ENCODE results near the gene TBL1X.
"Not testable (repeated sequence)": the region's sequence is repeated elsewhere in the genome, so short reads cannot be mapped to it uniquely, and the experiment has no call there.

Gene TBL1X

GRCh38 chrX:9747644-9748043, 282.8 kb downstream of the TBL1X start:
- DNase-seq (ENCODE audit: low read depth in 1 of 2, low spot score in 1 of 2), result no peak

- DNase-seq (ENCODE audit: low read depth in 1 of 2, low spot score in 1 of 2), result no peak
These were observed 284.4 kb downstream of the TBL1X start for GRCh38 chrX:9749146-9749692.

GRCh38 chrX:9757366-9757765, 292.5 kb downstream of the TBL1X start:
- no peak for DNase-seq (ENCODE audit: low read depth in 1 of 2, low spot score in 1 of 2)

- DNase-seq (ENCODE audit: low read depth in 1 of 2, low spot score in 1 of 2), result no peak
These were observed 293.3 kb downstream of the TBL1X start for GRCh38 chrX:9758021-9758638.

GRCh38 chrX:9759337-9759736, 294.5 kb downstream of the TBL1X start:
- no peak for DNase-seq (ENCODE audit: low read depth in 1 of 2, low spot score in 1 of 2)

GRCh38 chrX:9765072-9765736, 300.3 kb downstream of the TBL1X start:
- DNase-seq (ENCODE audit: low read depth in 1 of 2, low spot score in 1 of 2), result no peak

GRCh38 chrX:9765737-9766097, 300.9 kb downstream of the TBL1X start, which contains the start of gene GPR143:
TSS of gene GPR143 (minus strand) at chrX:9765847. CDS start at chrX:9765817, 30 bp downstream.
- no peak for DNase-seq (ENCODE audit: low read depth in 1 of 2, low spot score in 1 of 2)

GRCh38 chrX:9767375-9767774, 302.5 kb downstream of the TBL1X start:
- DNase-seq (ENCODE audit: low read depth in 1 of 2, low spot score in 1 of 2), result no peak

- not testable (repeated sequence) for DNase-seq (ENCODE audit: low read depth in 1 of 2, low spot score in 1 of 2)
These were observed 303.5 kb downstream of the TBL1X start for GRCh38 chrX:9768321-9768839.

- no peak for DNase-seq (ENCODE audit: low read depth in 1 of 2, low spot score in 1 of 2)
These were observed 305.5 kb downstream of the TBL1X start for GRCh38 chrX:9770319-9770718.

- DNase-seq (ENCODE audit: low read depth in 1 of 2, low spot score in 1 of 2), result no peak
These were observed 308.1 kb downstream of the TBL1X start for GRCh38 chrX:9772943-9773342.

GRCh38 chrX:9775930-9776329, 311.1 kb downstream of the TBL1X start:
- DNase-seq (ENCODE audit: low read depth in 1 of 2, low spot score in 1 of 2), result no peak

- DNase-seq (ENCODE audit: low read depth in 1 of 2, low spot score in 1 of 2), result no peak
These were observed 317.1 kb downstream of the TBL1X start for GRCh38 chrX:9781941-9782340.

GRCh38 chrX:9784332-9784731, 319.5 kb downstream of the TBL1X start:
- no peak for DNase-seq (ENCODE audit: low read depth in 1 of 2, low spot score in 1 of 2)

- DNase-seq (ENCODE audit: low read depth in 1 of 2, low spot score in 1 of 2), result no peak
These were observed 320.5 kb downstream of the TBL1X start for GRCh38 chrX:9785254-9785943.

GRCh38 chrX:9785944-9786797, 321.3 kb downstream of the TBL1X start, which contains the start of gene SHROOM2:
TSS of gene SHROOM2 (plus strand) at chrX:9786429. CDS start at chrX:9786546, 117 bp downstream.
- no peak for DNase-seq (ENCODE audit: low read depth in 1 of 2, low spot score in 1 of 2)

GRCh38 chrX:9786798-9787635, 322.2 kb downstream of the TBL1X start:
- no peak for DNase-seq (ENCODE audit: low read depth in 1 of 2, low spot score in 1 of 2)

- no peak for DNase-seq (ENCODE audit: low read depth in 1 of 2, low spot score in 1 of 2)
These were observed 324.1 kb downstream of the TBL1X start for GRCh38 chrX:9788911-9789310.

GRCh38 chrX:9789555-9789954, 324.7 kb downstream of the TBL1X start:
- DNase-seq (ENCODE audit: low read depth in 1 of 2, low spot score in 1 of 2), result no peak
